ENCODE measurements around the gene FREM2.

Gene FREM2

DNA sequence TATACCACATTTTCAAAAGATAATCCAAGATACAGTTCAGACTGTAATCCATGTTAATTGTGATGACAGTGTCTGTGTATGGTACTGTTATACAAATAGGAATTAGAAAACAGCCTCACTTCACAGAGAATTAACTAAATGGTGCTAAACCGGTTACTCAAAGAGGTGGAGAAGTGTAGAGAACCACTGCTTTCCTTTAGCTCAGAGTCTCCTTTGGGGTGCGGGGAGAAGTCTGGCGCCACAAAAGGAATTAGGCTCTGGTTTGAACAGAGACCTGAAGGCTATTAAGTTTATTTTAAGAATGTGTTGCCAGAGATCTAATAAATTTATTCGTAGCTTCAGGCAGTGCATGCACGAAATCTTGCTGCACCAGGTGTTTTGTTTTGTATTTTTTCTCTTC, 65.8 kb downstream of the FREM2 start:
- TF ChIP-seq, protein P1, sequence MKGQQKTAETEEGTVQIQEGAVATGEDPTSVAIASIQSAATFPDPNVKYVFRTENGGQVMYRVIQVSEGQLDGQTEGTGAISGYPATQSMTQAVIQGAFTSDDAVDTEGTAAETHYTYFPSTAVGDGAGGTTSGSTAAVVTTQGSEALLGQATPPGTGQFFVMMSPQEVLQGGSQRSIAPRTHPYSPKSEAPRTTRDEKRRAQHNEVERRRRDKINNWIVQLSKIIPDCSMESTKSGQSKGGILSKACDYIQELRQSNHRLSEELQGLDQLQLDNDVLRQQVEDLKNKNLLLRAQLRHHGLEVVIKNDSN (IDR thresholded peaks at IDR 0.05): no peak
- TF ChIP-seq NFIC (IDR thresholded peaks at IDR 0.05) (no peak), TAF1 (IDR thresholded peaks at IDR 0.05; ENCODE audit: low read depth) (no peak), FOXM1 (IDR thresholded peaks at IDR 0.05; ENCODE audit: borderline replicate concordance, low read depth) (no peak), ZBTB7A (IDR thresholded peaks at IDR 0.05; ENCODE audit: low read depth) (no peak), CEBPB (IDR thresholded peaks at IDR 0.05) (no peak), TEAD4 (IDR thresholded peaks at IDR 0.05) (no peak), EP300 (IDR thresholded peaks at IDR 0.05; ENCODE audit: borderline replicate concordance) (no peak), YY1 (IDR thresholded peaks at IDR 0.05; ENCODE audit: low read depth) (no peak), EGR1 (IDR thresholded peaks at IDR 0.05) (no peak), TCF12 (IDR thresholded peaks at IDR 0.05; ENCODE audit: low read depth) (no peak), RAD21 (IDR thresholded peaks at IDR 0.05; ENCODE audit: low read depth) (no peak)
- TF ChIP-seq, protein P2, sequence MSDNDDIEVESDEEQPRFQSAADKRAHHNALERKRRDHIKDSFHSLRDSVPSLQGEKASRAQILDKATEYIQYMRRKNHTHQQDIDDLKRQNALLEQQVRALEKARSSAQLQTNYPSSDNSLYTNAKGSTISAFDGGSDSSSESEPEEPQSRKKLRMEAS (IDR thresholded peaks at IDR 0.05): no peak
- TF ChIP-seq, protein P3, sequence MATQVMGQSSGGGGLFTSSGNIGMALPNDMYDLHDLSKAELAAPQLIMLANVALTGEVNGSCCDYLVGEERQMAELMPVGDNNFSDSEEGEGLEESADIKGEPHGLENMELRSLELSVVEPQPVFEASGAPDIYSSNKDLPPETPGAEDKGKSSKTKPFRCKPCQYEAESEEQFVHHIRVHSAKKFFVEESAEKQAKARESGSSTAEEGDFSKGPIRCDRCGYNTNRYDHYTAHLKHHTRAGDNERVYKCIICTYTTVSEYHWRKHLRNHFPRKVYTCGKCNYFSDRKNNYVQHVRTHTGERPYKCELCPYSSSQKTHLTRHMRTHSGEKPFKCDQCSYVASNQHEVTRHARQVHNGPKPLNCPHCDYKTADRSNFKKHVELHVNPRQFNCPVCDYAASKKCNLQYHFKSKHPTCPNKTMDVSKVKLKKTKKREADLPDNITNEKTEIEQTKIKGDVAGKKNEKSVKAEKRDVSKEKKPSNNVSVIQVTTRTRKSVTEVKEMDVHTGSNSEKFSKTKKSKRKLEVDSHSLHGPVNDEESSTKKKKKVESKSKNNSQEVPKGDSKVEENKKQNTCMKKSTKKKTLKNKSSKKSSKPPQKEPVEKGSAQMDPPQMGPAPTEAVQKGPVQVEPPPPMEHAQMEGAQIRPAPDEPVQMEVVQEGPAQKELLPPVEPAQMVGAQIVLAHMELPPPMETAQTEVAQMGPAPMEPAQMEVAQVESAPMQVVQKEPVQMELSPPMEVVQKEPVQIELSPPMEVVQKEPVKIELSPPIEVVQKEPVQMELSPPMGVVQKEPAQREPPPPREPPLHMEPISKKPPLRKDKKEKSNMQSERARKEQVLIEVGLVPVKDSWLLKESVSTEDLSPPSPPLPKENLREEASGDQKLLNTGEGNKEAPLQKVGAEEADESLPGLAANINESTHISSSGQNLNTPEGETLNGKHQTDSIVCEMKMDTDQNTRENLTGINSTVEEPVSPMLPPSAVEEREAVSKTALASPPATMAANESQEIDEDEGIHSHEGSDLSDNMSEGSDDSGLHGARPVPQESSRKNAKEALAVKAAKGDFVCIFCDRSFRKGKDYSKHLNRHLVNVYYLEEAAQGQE (IDR thresholded peaks at IDR 0.05; ENCODE audit: low read depth): no peak

DNA sequence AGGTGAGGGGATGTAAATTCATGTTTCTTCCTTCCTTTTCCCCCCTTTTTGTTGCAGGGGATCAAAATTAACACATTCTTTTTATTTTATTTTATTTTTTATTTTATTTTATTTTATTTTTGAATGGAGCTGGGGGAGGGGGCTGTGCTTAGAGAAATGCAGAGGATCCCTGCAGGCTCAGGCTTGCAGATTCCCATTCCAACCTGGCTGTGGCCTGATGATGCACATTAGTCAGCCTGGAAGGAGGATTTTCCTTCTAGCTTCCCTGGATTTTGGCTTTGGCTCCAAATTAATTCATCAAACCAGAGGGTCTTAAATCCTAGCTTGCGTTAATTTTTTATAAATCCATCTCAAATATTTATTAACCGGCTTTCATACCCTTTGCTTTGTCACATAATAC, 67.0 kb downstream of the FREM2 start:
- no peak for TF ChIP-seq NFIC (IDR thresholded peaks at IDR 0.05)
- no peak for TF ChIP-seq YY1 (IDR thresholded peaks at IDR 0.05; ENCODE audit: low read depth)

DNA sequence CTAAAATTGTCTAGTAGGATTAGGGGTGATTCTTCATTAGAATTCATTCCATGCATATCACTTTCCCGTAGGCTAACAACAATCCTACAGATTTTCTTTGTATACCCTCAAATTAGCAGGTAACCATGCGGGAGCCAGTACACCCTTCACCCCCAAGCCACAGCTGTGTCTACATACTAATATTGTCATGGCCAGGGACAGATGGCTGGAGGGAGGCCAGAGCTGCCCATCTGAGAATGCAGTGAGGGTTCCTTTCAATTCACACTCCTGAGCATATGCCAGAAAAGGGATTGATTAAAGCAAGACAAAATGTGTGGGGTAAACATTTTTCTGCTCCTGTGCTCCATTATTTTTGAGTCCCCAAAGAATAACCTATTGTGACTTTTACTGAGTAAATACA, 68.9 kb downstream of the FREM2 start:
- no peak for TF ChIP-seq CREB1 (IDR thresholded peaks at IDR 0.05; ENCODE audit: low read depth)
- TF ChIP-seq EP300 (IDR thresholded peaks at IDR 0.05; ENCODE audit: borderline replicate concordance): no peak
- no peak for TF ChIP-seq ZBTB7A (IDR thresholded peaks at IDR 0.05; ENCODE audit: low read depth)
- TF ChIP-seq TEAD4 (IDR thresholded peaks at IDR 0.05): no peak
- TF ChIP-seq, protein P2 (IDR thresholded peaks at IDR 0.05): no peak
- TF ChIP-seq, protein P3 (IDR thresholded peaks at IDR 0.05; ENCODE audit: low read depth): no peak
- TF ChIP-seq, protein P1 (IDR thresholded peaks at IDR 0.05): no peak
- TF ChIP-seq FOXM1 (IDR thresholded peaks at IDR 0.05; ENCODE audit: borderline replicate concordance, low read depth): no peak
- TF ChIP-seq YY1 (IDR thresholded peaks at IDR 0.05; ENCODE audit: low read depth): no peak
- TF ChIP-seq EGR1 (IDR thresholded peaks at IDR 0.05): no peak
- TF ChIP-seq CEBPB (IDR thresholded peaks at IDR 0.05): no peak
- no peak for TF ChIP-seq TCF12 (IDR thresholded peaks at IDR 0.05; ENCODE audit: low read depth)
- no peak for TF ChIP-seq NFIC (IDR thresholded peaks at IDR 0.05)
- TF ChIP-seq TAF1 (IDR thresholded peaks at IDR 0.05; ENCODE audit: low read depth): no peak
- no peak for TF ChIP-seq RAD21 (IDR thresholded peaks at IDR 0.05; ENCODE audit: low read depth)

DNA sequence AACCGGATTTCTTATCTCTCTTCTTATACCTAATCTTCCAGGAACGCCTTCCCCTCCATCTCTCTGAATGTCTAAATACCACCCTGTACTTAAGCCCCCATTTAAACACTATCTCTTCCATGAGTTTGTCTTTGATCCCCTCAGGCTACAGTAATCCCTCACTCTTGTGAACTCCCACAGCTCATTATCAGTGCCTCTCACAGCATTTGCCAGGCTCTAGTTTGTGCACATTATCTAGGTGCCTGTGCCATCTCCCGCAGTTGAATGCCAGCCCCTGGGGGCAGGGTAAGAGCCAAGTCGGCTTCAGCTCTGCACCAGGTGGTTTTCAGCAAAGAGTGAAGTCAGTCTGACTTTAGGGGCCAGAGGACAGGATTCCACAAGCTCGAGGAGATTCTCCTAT, 71.4 kb downstream of the FREM2 start:
- TF ChIP-seq NFIC (IDR thresholded peaks at IDR 0.05) (no peak), RAD21 (IDR thresholded peaks at IDR 0.05; ENCODE audit: low read depth) (no peak), TAF1 (IDR thresholded peaks at IDR 0.05; ENCODE audit: low read depth) (no peak), EGR1 (IDR thresholded peaks at IDR 0.05) (no peak), CEBPB (IDR thresholded peaks at IDR 0.05) (no peak), TEAD4 (IDR thresholded peaks at IDR 0.05) (no peak), TCF12 (IDR thresholded peaks at IDR 0.05; ENCODE audit: low read depth) (no peak), ZBTB7A (IDR thresholded peaks at IDR 0.05; ENCODE audit: low read depth) (no peak)
- TF ChIP-seq, protein P3 (IDR thresholded peaks at IDR 0.05; ENCODE audit: low read depth): no peak
- TF ChIP-seq, protein P2 (IDR thresholded peaks at IDR 0.05): no peak

All from Ishikawa (cell line).